Loucy (cell line): Measurements from ENCODE around the gene FBXL15.

ENCODE experiments used
- H2AFZ ChIP-seq: fragments of 200-600 bp; sonication (generic); 2 replicates; pipeline ENCODE4 v1.6.0; 2016; ENCODE audit warnings: antibody characterized with exemption, mild to moderate bottlenecking, low read length, moderate library complexity
- H3F3A ChIP-seq: fragments of 200-600 bp; 2 replicates; pipeline ENCODE4 v1.6.0; 2016; ENCODE audit warnings: antibody characterized with exemption, low read depth, mild to moderate bottlenecking
- H3K27me3 ChIP-seq: fragments of 200-600 bp; sonication (generic); 2 replicates; pipeline ENCODE4 v1.6.1; 2014; ENCODE audit warnings: low read length, mild to moderate bottlenecking; ENCODE audit not compliant: insufficient read depth, poor library complexity, severe bottlenecking
- H3K36me3 ChIP-seq: fragments of 200-600 bp; sonication (generic); 2 replicates; pipeline ENCODE4 v1.6.1; 2016; ENCODE audit warnings: low read length; ENCODE audit not compliant: insufficient read depth
- H3K4me1 ChIP-seq: fragments of 200-600 bp; sonication (generic); 2 replicates; pipeline ENCODE4 v1.5.1; 2014; ENCODE audit warnings: low read length, mild to moderate bottlenecking; ENCODE audit not compliant: insufficient read depth, poor library complexity, severe bottlenecking
- H3K4me2 ChIP-seq: fragments of 200-600 bp; sonication (generic); 2 replicates; pipeline ENCODE4 v1.6.0; 2014; ENCODE audit warnings: antibody characterized with exemption, low read length, low read depth, mild to moderate bottlenecking; ENCODE audit not compliant: poor library complexity, severe bottlenecking
- H3K4me3 ChIP-seq: fragments of 200-600 bp; sonication (generic); 2 replicates; pipeline ENCODE4 v1.5.1; 2014; ENCODE audit warnings: low read length, mild to moderate bottlenecking, mixed read lengths; ENCODE audit not compliant: poor library complexity, severe bottlenecking
- H3K79me2 ChIP-seq: fragments of 200-600 bp; sonication (generic); 2 replicates; pipeline ENCODE4 v1.6.1; 2014; ENCODE audit warnings: low read length; ENCODE audit not compliant: insufficient read depth
- H3K9ac ChIP-seq: fragments of 200-600 bp; sonication (generic); 2 replicates; pipeline ENCODE4 v1.6.0; 2014; ENCODE audit warnings: mild to moderate bottlenecking, low read depth, low read length, moderate library complexity; ENCODE audit not compliant: poor library complexity, severe bottlenecking
- H3K9me2 ChIP-seq: fragments of 200-600 bp; sonication (generic); replicated peaks from 2 replicates; pipeline ENCODE4 v1.6.1; 2016; ENCODE audit warnings: low read depth, low read length, mixed read lengths
- H3K9me3 ChIP-seq: fragments of 200-600 bp; sonication (generic); 2 replicates; pipeline ENCODE4 v1.6.1; 2014; ENCODE audit warnings: mild to moderate bottlenecking, antibody characterized with exemption, low read length, low read depth; ENCODE audit not compliant: insufficient read depth
- H4K20me1 ChIP-seq: fragments of 200-600 bp; sonication (generic); 2 replicates; pipeline ENCODE4 v1.6.0; 2014; ENCODE audit warnings: antibody characterized with exemption, low read length, mild to moderate bottlenecking; ENCODE audit not compliant: insufficient read depth, poor library complexity, severe bottlenecking
- EZH2phosphoT487 ChIP-seq: fragments of 200-600 bp; IDR thresholded peaks from 2 replicates; pipeline ENCODE4 v1.6.1; 2018; ENCODE audit warnings: antibody characterized with exemption, mild to moderate bottlenecking, moderate library complexity, borderline replicate concordance
- TF ChIP-seq, protein P1 (sequence below): fragments of 200-600 bp; sonication (generic); conservative IDR thresholded peaks from 2 replicates; pipeline ENCODE4 v1.5.1; 2014; ENCODE audit warnings: mild to moderate bottlenecking, antibody characterized with exemption, low read length

Gene FBXL15

DNA sequence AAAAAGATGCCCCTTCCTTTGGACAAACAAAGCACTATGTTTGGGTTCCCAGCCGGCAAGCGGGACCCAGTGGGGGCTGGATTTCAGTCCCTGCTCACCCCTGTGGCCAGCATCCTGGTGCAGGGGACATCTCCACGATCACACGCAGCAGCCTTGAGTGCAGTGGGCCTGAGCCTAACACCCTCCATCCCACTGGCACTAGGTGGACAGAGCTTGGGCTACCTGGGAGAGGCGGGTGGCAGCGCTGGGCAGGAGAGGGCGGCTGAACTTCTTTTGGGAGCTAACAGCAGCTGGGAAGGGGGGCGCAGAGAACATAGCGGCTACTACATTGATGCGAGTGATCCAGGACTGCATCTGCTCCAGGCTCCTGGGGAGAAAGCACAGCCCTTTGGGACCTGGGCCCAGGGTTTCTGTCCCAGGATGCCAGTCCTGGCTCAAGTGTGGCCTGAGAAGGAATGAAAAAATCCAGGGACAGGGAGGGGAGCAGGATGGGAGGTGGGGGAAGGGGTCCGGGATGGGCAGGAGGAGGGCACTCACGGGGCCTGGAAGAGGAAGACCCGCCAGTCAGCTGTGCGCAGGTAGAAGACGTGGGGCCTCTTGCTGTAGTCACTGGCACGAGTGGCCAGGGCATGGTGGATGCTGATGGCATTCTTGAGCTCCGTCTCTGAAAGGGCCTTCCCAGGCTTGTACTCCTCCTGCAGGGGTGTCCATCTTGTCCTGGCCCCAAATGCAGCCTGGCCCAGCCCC, 16.1 kb upstream of the FBXL15 start:
- TF ChIP-seq, protein P1, sequence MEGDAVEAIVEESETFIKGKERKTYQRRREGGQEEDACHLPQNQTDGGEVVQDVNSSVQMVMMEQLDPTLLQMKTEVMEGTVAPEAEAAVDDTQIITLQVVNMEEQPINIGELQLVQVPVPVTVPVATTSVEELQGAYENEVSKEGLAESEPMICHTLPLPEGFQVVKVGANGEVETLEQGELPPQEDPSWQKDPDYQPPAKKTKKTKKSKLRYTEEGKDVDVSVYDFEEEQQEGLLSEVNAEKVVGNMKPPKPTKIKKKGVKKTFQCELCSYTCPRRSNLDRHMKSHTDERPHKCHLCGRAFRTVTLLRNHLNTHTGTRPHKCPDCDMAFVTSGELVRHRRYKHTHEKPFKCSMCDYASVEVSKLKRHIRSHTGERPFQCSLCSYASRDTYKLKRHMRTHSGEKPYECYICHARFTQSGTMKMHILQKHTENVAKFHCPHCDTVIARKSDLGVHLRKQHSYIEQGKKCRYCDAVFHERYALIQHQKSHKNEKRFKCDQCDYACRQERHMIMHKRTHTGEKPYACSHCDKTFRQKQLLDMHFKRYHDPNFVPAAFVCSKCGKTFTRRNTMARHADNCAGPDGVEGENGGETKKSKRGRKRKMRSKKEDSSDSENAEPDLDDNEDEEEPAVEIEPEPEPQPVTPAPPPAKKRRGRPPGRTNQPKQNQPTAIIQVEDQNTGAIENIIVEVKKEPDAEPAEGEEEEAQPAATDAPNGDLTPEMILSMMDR = no peak
- TF ChIP-seq EZH2phosphoT487 = no peak
- Histone ChIP-seq H3K4me1 (peaks cover 5% of the 10 kb centered on the region), H3K9me3 (no peaks in the 10 kb centered on the region), H3F3A (no peaks in the 10 kb centered on the region), H3K4me3 (no peak overlapping the region), H3K9ac (no peak overlapping the region), H2AFZ (no peak overlapping the region), H3K27me3 (peaks cover 8% of the 10 kb centered on the region), H3K4me2 (no peak overlapping the region), H3K79me2 (no peaks in the 10 kb centered on the region), H4K20me1 (no peaks in the 10 kb centered on the region), H3K9me2 (no peaks in the 10 kb centered on the region), H3K36me3 (peaks cover 3% of the 10 kb centered on the region; the same call in 1 of the 2 replicates)

DNA sequence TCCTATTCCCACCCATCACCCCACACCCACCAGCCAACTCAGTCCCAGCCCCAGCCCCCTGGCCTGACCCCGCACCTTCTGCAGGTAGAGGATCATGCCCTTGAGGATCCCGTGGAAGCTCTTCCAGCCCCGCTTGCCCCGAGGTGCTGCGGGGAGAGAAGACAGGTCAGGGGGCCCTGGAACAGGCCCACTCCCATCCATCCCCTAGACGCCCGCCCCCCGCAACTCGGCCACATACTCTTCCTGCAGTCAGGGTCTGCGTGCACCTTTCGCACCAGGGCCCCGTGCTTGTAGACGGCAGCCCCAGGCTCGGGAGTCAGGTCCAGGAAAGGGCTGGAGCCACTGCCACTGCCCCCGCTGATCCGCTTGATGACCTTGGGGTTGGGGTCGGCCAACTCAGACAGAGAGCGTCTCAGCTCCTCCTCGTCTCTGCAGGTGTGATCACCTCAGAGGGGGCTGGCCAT, 15.5 kb upstream of the FBXL15 start:
- no peaks in the 10 kb centered on the region for H3K79me2 ChIP-seq
- no peak overlapping the region for H3K4me2 ChIP-seq
- no peak overlapping the region for H3K9ac ChIP-seq
- peaks cover 3% of the 10 kb centered on the region; the same call in 1 of the 2 replicates for H3K36me3 ChIP-seq
- TF ChIP-seq EZH2phosphoT487 = no peak
- TF ChIP-seq, protein P1 = no peak
- no peaks in the 10 kb centered on the region for H4K20me1 ChIP-seq
- no peaks in the 10 kb centered on the region for H3K9me3 ChIP-seq
- H3K4me3 ChIP-seq = no peak overlapping the region
- H3K9me2 ChIP-seq = no peaks in the 10 kb centered on the region
- peaks cover 14% of the 10 kb centered on the region for H3K27me3 ChIP-seq
- H3F3A ChIP-seq = no peaks in the 10 kb centered on the region
- H2AFZ ChIP-seq = no peak overlapping the region
- H3K4me1 ChIP-seq = no peaks in the 10 kb centered on the region

DNA sequence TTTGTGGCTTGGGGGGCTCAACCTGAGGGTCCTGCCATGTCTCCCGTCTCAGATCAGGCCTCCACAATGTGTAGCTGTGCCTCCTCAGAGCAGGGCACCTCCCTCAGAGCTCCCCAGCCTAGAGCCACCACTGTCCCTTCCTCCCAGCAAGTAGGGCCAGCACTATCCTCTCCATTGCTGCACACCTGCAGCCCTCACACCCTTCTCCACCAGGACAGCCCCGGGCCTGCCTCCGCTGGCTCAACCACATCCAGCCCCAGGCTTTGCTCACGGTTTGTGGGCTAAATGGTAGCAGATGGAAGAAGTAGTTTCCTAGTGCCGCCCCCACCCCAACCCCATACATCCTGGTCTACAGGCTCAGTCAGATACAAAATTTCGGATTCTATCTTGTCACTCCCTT, 15.0 kb upstream of the FBXL15 start:
- Histone ChIP-seq H3K9me3 (no peaks in the 10 kb centered on the region), H3K4me2 (no peak overlapping the region), H3K9me2 (no peaks in the 10 kb centered on the region), H3K4me1 (no peaks in the 10 kb centered on the region), H3F3A (no peaks in the 10 kb centered on the region), H4K20me1 (no peaks in the 10 kb centered on the region), H3K9ac (no peak overlapping the region), H3K79me2 (no peaks in the 10 kb centered on the region), H2AFZ (no peak overlapping the region), H3K36me3 (peaks cover 3% of the 10 kb centered on the region; the same call in 1 of the 2 replicates), H3K27me3 (peaks cover 19% of the 10 kb centered on the region), H3K4me3 (no peak overlapping the region)
- TF ChIP-seq, protein P1 = no peak
- no peak for TF ChIP-seq EZH2phosphoT487
